Measurements from ENCODE around the gene FAM174C. TPM values are rescaled to one million over a fixed set of nuclear protein-coding genes. Genes with fewer than 3 reads are reported as not detected.

Gene FAM174C
- total RNA-seq, 2 donors from 2014 or later, result 48.0 to 63.9 TPM

- H3K27ac ChIP-seq, result no peak within 1 kb of the TSS
- no peak within 1 kb of the TSS for H3K4me3 ChIP-seq
- WGBS, 2 donors, result 0% methylated on average over 49 of the region's 113 CpGs; no CpG with 5 or more reads in 1 of the 2 donors
- ATAC-seq (no peak), DNase-seq (no peak)
- intact Hi-C loops (cut with DNase I), result loop anchor here (10.0 kb wide), 1 partner anchor 229 kb away; the partner anchor contains the start of gene ADAMTSL5
- H3K4me1 ChIP-seq, result peaks cover 25% of the 10 kb centered on the region
- TF ChIP-seq CTCF (IDR thresholded peaks at IDR 0.05) (no peak), POLR2A (IDR thresholded peaks at IDR 0.05) (no peak)
- H3K27me3 ChIP-seq, result peaks cover 0 to 30% of the 10 kb centered on the region in 2 donors
- H3K9me3 ChIP-seq, result no peaks in the 10 kb centered on the region
- no peaks in the 10 kb centered on the region for H3K36me3 ChIP-seq (replicated peaks in 1 of 2; ENCODE audit: insufficient read depth in 1 of 2, low read depth in 2 of 2)
Observed at GRCh38 chr19:1285737-1286360, 10.5 kb downstream of the FAM174C start, which contains the start of gene EFNA2. Gene EFNA2 (plus strand): TSS chr19:1285873. CDS start chr19:1286169, 296 bp downstream.

GRCh38 chr19:1286487-1287353, 11.4 kb downstream of the FAM174C start:
- no peaks in the 10 kb centered on the region for H3K36me3 ChIP-seq (replicated peaks in 1 of 2; ENCODE audit: insufficient read depth in 1 of 2, low read depth in 2 of 2)
- no peaks in the 10 kb centered on the region for H3K9me3 ChIP-seq
- intact Hi-C loops (cut with DNase I), result loop anchor here (10.0 kb wide), 1 partner anchor 228 kb away; the partner anchor contains the start of gene ADAMTSL5
- ATAC-seq (no peak), DNase-seq (no peak)
- peaks cover 28% of the 10 kb centered on the region for H3K4me1 ChIP-seq
- H3K4me3 ChIP-seq, result no peak overlapping the region
- 15 to 28% methylated on average over 8 to 38 of the region's 38 CpGs for WGBS, 2 donors
- H3K27ac ChIP-seq, result no peak overlapping the region
- no peak for TF ChIP-seq POLR2A (IDR thresholded peaks at IDR 0.05)
- TF ChIP-seq CTCF (IDR thresholded peaks at IDR 0.05), result no peak
- H3K27me3 ChIP-seq, result peaks cover 0 to 35% of the 10 kb centered on the region in 2 donors

- DNase-seq, result no peak
- Histone ChIP-seq H3K27ac (no peak overlapping the region), H3K9me3 (no peaks in the 10 kb centered on the region), H3K27me3 (peaks cover 0 to 43% of the 10 kb centered on the region in 2 donors), H3K36me3 (replicated peaks in 1 of 2; ENCODE audit: insufficient read depth in 1 of 2, low read depth in 2 of 2) (no peaks in the 10 kb centered on the region), H3K4me3 (no peak overlapping the region), H3K4me1 (peaks cover 28% of the 10 kb centered on the region)
- ATAC-seq, result no peak
- intact Hi-C loops (cut with DNase I), result loop anchor here (10.0 kb wide), 1 partner anchor 227 kb away; the partner anchor contains the start of gene ADAMTSL5
- WGBS, 2 donors, result 23 to 29% methylated on average over 4 to 54 of the region's 55 CpGs
- no peak for TF ChIP-seq CTCF (IDR thresholded peaks at IDR 0.05)
- no peak for TF ChIP-seq POLR2A (IDR thresholded peaks at IDR 0.05)
Observed at GRCh38 chr19:1287354-1288225, 12.3 kb downstream of the FAM174C start.

GRCh38 chr19:1288226-1288612, 12.9 kb downstream of the FAM174C start:
- H3K27me3 ChIP-seq, result peaks cover 0 to 50% of the 10 kb centered on the region in 2 donors
- no peak for TF ChIP-seq POLR2A (IDR thresholded peaks at IDR 0.05)
- TF ChIP-seq CTCF (IDR thresholded peaks at IDR 0.05), result no peak

More at GRCh38 chr19:1288226-1288612, 12.9 kb downstream of the FAM174C start:
- WGBS, 2 donors, result 82 to 85% methylated on average over 6 to 18 of the region's 18 CpGs
- DNase-seq (no peak), ATAC-seq (no peak)
- H3K4me1 ChIP-seq, result peaks cover 28% of the 10 kb centered on the region
- H3K36me3 ChIP-seq (replicated peaks in 1 of 2; ENCODE audit: insufficient read depth in 1 of 2, low read depth in 2 of 2), result no peaks in the 10 kb centered on the region
- intact Hi-C loops (cut with DNase I), result loop anchor here (10.0 kb wide), 1 partner anchor 227 kb away; the partner anchor contains the start of gene ADAMTSL5
- no peak overlapping the region for H3K27ac ChIP-seq
- H3K9me3 ChIP-seq, result no peaks in the 10 kb centered on the region
- H3K4me3 ChIP-seq, result no peak overlapping the region
